ENCODE measurements around the gene PDE9A. TPM values are rescaled to one million over a fixed set of nuclear protein-coding genes. Genes with fewer than 3 reads are reported as not detected.

The PDE9A gene
- total RNA-seq, 3 donors from 2014 or later: 0.90 to 4.7 (median 2.5) TPM

DNA sequence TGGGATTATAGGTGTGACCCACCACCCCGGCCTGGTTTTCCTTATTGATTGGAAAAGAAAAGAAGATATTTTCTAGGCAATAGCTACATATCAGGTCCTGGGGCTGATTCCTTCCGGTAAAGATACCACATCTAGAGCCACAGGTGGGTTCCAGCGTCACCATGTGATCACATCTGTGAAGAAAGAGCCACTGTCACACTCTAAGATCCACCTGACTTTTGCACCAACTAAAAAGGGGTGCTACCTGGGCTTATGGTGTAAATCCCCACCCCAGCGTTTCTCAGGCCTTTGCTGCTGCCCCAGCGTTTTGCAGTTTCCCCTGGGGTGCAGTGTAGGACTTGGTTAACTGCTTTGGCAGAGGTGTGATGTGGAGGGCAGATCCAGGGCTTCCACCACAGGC is 22.3 kb upstream of the PDE9A start:
- no peak for ATAC-seq

DNA sequence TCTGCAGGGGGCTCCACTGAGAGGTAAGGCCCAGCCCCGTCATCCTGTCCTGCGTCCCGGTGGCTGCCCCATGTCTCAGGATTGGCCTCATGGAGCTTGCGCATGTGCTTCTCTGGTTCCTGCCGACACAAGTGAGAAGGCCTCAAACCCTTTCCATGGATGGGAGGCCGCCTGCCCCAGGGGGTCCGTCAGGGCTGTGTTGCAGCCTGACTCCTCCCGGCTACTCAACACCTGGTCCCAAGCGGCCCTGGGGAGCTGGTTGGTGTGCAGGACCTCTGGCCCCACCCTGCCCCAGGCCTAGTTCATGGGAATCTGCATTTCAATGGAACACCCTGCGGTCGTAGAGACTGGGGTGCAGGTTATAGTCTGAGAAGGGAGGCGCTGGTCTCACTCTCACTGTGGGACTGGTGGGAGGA is 21.1 kb upstream of the PDE9A start:
- Mint-ChIP-seq H3K27me3 (ENCODE audit: low read depth) (no peaks in the 10 kb centered on the region), H3K4me3 (no peak overlapping the region), H3K36me3 (ENCODE audit: insufficient read depth) (no peaks in the 10 kb centered on the region), H3K9me3 (no peaks in the 10 kb centered on the region), H3K4me1 (ENCODE audit: low read depth) (peaks cover 2% of the 10 kb centered on the region)
- ATAC-seq (no peak), DNase-seq (no peak)

More for the DNA sequence above, 22.3 kb upstream of the PDE9A start:
- H3K27me3 Mint-ChIP-seq (ENCODE audit: low read depth): peaks cover 8% of the 10 kb centered on the region
- no peak overlapping the region for H3K4me3 Mint-ChIP-seq
- DNase-seq: no peak
- H3K36me3 Mint-ChIP-seq (ENCODE audit: insufficient read depth): no peaks in the 10 kb centered on the region
- H3K4me1 Mint-ChIP-seq (ENCODE audit: low read depth): peaks cover 2% of the 10 kb centered on the region
- no peaks in the 10 kb centered on the region for H3K9me3 Mint-ChIP-seq

DNA sequence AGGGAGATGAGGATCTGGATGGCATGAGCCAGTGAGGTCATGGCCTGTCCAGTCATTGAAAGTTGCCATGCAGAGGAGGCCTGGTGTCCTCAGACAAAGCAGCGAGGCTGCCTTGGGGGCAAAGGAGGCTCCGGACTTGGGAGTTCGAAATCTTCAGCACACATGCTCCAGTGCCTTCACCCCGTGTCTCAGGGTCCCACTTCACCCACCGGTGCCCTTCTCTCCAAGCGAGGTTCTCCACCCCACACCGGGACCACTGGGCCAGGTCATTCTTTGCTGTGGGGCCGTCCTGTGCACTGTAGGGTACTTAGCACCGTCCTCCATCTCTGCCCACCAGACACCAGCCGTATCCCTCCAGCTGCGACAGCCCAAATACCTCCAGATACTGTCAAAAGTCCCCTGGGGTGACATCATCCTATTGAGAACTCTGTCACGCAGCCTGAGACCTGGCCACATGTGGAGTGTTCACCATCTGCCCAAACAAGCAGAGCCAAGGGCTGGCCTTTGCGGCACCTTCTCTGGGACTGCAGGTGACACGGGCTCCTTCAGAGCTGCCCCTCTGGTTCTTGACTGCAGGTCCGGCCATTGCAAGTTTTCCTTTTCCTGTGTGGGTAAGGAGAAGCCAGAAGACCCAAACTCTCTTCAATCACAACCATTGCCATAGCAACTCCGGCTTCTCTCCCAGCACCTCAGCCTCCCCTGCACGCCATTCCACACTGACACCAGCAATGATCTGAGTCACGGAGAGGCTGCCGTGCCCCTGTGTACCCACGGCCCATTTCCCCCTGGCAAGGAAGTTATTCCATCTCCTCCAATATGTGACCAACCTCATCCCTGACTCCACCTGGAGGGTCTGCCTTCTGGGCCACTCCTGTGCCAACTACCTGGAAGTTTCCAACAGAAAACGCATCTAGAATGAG is 20.4 kb upstream of the PDE9A start:
- H3K4me1 Mint-ChIP-seq (ENCODE audit: low read depth): peaks cover 2% of the 10 kb centered on the region
- H3K4me3 Mint-ChIP-seq: no peak overlapping the region
- no peaks in the 10 kb centered on the region for H3K36me3 Mint-ChIP-seq (ENCODE audit: insufficient read depth)
- ATAC-seq: no peak
- DNase-seq: no peak
- no peaks in the 10 kb centered on the region for H3K27me3 Mint-ChIP-seq (ENCODE audit: low read depth)
- no peaks in the 10 kb centered on the region for H3K9me3 Mint-ChIP-seq

DNA sequence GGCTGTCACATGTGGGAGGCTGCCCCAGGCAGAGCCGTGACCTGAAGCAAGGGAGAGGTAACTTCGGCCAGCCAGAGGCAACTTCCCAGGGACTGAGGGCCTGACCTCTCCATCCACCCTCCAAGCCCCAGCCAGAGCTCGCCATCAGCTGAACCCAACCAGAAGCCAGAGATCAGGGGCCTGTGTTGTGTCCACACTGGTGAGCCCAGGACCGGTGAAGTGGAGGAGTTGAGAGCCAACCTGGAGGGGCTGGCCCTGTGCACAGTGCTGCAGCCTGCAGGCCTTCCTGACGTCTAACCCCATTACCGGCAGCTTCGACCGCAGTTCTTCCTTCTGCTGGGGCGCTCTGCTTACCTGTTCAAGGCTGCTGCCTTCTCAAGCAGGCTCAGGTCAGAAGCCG is 19.6 kb upstream of the PDE9A start:
- peaks cover 2% of the 10 kb centered on the region for H3K4me1 Mint-ChIP-seq (ENCODE audit: low read depth)
- H3K4me3 Mint-ChIP-seq: no peak overlapping the region
- no peaks in the 10 kb centered on the region for H3K9me3 Mint-ChIP-seq
- H3K36me3 Mint-ChIP-seq (ENCODE audit: insufficient read depth): no peaks in the 10 kb centered on the region
- DNase-seq (no peak), ATAC-seq (no peak)
- H3K27me3 Mint-ChIP-seq (ENCODE audit: low read depth): no peaks in the 10 kb centered on the region

DNA sequence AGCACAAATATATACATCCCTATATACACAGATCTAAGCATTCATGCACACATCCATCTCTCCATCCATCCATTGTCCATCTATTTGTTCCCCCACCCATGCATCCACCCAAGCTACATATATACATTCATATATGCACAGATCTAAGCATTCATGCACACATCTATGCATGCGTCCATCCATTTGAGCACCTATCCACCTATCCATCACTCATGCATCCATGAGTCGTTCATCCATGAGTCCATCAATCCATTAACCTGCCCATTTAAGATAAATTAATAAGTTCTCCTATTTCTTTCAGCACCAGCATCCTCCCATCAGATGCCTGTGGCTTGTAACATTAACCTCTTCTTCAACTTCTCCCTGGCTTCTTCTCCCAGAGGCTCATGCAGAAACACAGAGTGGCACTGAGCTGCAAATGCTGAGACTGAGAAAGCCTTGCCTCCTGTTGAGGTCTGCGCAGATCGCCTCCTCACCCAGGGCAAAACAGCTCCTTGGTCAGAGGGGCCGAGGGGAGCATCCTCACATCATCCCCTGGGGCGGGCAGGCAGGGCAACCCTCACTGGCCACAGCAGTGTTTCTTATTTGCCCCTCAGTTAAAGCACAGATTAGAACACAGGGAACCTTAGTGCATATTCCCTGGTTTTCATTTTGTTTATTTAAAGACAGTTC is 17.4 kb upstream of the PDE9A start:
- ATAC-seq (no peak), DNase-seq (no peak)
- H3K27me3 Mint-ChIP-seq (ENCODE audit: low read depth): peaks cover 1% of the 10 kb centered on the region
- no peaks in the 10 kb centered on the region for H3K36me3 Mint-ChIP-seq (ENCODE audit: insufficient read depth)
- no peak overlapping the region for H3K4me3 Mint-ChIP-seq
- H3K4me1 Mint-ChIP-seq (ENCODE audit: low read depth): no peaks in the 10 kb centered on the region
- no peaks in the 10 kb centered on the region for H3K9me3 Mint-ChIP-seq

DNA sequence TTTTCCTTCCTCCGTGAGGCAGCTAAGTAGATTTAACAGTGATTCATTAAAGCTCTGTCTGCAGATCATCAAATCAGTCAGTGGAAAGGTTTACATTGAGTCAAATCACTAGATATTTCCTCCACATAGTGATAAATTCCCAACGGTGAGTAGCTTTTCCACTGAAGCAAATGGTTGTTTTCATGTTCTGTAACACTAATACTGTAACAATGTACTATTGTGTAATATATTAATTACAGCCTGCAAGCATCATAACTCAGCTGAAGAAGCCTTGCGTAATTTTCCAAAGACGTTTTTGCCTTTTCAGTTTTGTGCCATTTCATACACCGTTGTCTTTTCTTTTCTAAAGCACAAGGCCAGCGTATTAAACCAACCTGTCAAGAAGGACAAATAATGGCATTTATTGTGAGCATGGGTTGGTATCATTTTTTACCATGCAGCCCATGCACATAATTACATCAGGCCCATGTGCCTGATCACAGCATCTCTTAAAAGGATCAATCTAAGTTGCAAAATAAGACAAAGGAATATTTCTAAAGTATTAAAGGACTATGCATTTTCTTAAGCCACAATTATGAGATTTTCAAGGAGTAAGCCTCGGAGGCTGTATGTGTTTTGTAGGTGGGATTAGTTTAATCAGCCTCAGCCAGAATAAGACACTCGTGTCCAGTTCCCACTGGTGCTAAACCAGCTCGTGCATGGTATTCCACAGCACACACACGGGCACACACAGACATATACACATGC is 16.7 kb upstream of the PDE9A start:
- DNase-seq: no peak
- H3K27me3 Mint-ChIP-seq (ENCODE audit: low read depth): peaks cover 4% of the 10 kb centered on the region
- no peak for ATAC-seq
- no peaks in the 10 kb centered on the region for H3K4me1 Mint-ChIP-seq (ENCODE audit: low read depth)
- no peak overlapping the region for H3K4me3 Mint-ChIP-seq
- no peaks in the 10 kb centered on the region for H3K9me3 Mint-ChIP-seq
- no peaks in the 10 kb centered on the region for H3K36me3 Mint-ChIP-seq (ENCODE audit: insufficient read depth)

DNA sequence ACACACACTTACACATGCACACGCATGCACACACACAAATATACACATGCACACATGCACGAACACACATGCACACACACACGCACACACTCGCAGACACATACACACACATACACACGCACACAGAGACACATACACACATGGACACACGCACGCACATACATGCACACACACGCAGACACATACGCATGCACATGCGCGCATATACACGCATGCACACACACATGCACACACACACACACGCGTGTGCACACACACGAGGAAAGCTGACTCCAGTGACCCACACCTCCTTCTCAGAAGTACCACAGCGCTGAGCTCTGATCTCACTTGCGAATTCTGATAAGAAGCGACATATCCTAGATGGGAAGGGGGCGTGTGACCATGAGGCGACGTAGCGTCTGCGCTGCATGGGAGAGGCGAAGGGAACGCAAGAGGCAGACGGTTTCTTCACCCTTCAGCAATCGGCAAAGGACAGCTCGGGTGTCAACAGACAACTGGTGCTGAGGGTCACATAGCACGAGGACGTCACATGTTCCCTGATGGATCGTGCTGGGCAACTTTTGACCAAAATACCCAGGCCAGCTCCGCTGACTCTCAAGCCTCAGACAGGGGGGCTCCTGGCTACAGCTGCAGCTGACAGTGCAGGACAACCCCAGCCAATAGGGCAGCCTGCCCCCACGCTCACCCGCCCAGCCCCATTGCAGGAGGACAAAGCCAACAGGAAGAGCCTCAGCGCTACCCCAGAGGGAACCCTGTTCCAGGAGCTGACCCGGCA is 16.0 kb upstream of the PDE9A start:
- Mint-ChIP-seq H3K9me3 (no peaks in the 10 kb centered on the region), H3K4me1 (ENCODE audit: low read depth) (no peaks in the 10 kb centered on the region), H3K27me3 (ENCODE audit: low read depth) (peaks cover 7% of the 10 kb centered on the region), H3K4me3 (no peak overlapping the region), H3K36me3 (ENCODE audit: insufficient read depth) (no peaks in the 10 kb centered on the region)
- DNase-seq (no peak), ATAC-seq (no peak)

DNA sequence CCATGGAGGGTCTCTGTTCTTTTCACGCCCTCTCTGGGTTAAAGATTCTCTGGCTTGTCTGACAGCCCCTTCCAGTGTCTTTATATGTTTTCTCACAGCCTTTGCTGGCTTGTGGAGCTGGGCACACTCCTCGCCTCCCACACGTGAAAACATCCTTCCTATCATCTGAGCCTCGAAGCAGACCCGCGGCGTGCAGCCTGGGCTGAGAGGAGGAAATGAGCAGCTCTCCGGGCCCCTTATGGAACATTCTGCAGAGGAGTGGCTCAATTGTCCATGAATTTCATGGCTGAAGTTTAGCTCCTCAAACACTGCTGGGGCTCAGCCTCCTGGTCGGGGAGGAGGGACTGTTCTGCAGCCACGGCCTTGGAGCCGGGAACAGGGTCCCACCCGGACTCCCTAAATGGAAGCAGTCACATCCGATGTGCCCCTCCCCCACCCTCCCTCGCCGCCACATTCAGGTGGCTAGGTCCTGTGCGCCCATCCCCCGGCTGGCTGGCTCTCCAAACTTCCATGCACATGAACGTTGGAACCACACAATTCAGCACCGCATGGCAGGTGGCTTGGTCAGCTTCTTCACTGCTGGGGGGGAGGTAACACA is 15.1 kb upstream of the PDE9A start:
- DNase-seq: no peak

DNA sequence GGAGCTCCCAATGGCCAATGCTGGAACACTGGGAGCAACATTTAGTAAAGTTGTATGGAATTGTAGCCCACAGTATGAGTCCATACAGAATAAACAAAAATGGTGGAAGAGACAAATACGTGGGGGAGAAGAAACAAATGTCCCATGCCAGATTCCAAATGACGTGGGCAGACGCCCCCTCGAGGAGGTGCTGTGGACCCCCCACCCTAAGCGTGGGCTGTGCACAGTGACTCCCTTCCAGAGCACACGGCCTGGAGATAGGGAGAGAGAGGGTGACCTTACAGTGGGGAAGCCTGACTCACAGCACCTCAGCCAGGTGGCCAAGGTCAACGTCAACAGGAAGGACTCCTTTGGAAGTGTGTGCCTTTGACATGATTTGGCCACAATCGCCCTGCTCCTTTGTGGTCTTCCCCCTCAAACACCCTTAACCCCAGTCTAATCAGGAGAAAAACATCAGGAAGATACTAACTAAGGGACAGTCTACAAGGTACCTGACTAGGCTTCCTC is 13.7 kb upstream of the PDE9A start:
- Mint-ChIP-seq H3K4me1 (ENCODE audit: low read depth) (no peaks in the 10 kb centered on the region), H3K9me3 (no peaks in the 10 kb centered on the region), H3K4me3 (no peak overlapping the region), H3K27me3 (ENCODE audit: low read depth) (peaks cover 7% of the 10 kb centered on the region), H3K36me3 (ENCODE audit: insufficient read depth) (no peaks in the 10 kb centered on the region)
- ATAC-seq (no peak), DNase-seq (no peak)

More for the DNA sequence above, 15.1 kb upstream of the PDE9A start:
- Mint-ChIP-seq H3K9me3 (no peaks in the 10 kb centered on the region), H3K4me1 (ENCODE audit: low read depth) (no peaks in the 10 kb centered on the region), H3K4me3 (no peak overlapping the region), H3K27me3 (ENCODE audit: low read depth) (peaks cover 7% of the 10 kb centered on the region), H3K36me3 (ENCODE audit: insufficient read depth) (no peaks in the 10 kb centered on the region)
- no peak for ATAC-seq

DNA sequence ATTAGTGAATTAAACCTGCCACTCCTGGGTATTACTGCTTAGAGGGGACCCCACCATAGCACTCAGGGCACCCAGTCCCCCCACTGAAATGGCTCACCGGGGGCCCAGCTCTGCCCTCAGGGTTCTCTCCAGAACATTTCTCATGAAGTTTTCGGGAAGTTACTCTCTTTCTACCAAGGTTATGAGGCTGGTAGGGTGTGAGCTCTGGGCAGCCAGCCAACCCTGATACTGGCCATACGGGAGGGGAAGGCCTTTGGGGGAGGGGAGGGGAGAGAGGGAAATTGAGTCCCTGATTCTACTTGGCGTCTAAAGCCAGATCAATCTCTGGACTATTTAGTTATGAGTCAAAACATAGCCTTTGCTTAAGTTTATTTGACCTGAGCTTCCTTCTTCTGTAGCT is 12.9 kb upstream of the PDE9A start:
- no peak for ATAC-seq
- no peak for DNase-seq
- Mint-ChIP-seq H3K9me3 (no peaks in the 10 kb centered on the region), H3K4me1 (ENCODE audit: low read depth) (no peaks in the 10 kb centered on the region), H3K36me3 (ENCODE audit: insufficient read depth) (no peaks in the 10 kb centered on the region), H3K27me3 (ENCODE audit: low read depth) (peaks cover 7% of the 10 kb centered on the region), H3K4me3 (no peak overlapping the region)

DNA sequence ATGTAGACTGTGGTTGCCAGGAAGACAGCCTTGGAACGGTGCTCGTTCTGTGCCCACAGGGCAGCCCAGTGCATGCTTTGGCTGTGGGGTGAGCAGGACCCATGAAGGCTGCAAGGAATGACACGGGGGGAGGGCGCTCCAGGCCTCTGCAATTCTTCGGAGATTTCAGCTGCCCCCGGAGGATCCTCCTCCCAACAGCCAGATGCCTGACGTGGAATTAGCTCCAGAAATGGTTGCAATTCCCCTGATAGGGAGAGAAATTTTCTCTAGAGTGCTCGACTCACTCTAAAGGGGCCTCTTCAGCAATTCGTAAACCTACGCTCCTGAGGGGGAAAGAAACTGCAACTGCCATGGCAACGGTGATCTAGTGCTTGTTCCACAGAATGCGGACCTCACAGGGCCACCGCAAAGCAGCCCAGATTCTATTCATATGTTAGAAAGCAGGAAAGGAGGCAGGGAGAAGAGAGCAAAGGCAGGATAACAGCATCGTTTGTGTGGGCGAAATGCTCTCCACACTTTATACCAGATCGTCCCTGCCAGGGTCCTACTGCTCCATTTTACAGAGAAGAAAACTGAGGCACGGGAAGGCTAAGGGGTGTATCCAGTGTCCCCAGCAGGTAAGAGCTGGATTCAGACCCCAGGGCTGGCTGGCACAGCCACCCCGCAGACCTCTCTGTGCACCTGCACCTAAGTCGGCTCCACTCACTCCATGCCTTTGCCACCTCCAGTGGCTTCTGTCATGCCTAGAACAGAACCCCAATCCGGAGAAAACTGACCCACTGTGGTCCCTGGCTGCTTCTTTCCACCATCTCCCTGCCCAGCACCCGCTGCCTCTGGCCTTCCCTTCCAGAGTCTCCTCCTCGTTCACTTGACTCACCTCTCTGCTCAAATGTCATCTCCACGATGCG is 11.9 kb upstream of the PDE9A start:
- Mint-ChIP-seq H3K36me3 (ENCODE audit: insufficient read depth) (no peaks in the 10 kb centered on the region), H3K9me3 (no peaks in the 10 kb centered on the region), H3K27me3 (ENCODE audit: low read depth) (peaks cover 7% of the 10 kb centered on the region), H3K4me1 (ENCODE audit: low read depth) (no peaks in the 10 kb centered on the region), H3K4me3 (no peak overlapping the region)
- no peak for DNase-seq
- ATAC-seq: no peak

DNA sequence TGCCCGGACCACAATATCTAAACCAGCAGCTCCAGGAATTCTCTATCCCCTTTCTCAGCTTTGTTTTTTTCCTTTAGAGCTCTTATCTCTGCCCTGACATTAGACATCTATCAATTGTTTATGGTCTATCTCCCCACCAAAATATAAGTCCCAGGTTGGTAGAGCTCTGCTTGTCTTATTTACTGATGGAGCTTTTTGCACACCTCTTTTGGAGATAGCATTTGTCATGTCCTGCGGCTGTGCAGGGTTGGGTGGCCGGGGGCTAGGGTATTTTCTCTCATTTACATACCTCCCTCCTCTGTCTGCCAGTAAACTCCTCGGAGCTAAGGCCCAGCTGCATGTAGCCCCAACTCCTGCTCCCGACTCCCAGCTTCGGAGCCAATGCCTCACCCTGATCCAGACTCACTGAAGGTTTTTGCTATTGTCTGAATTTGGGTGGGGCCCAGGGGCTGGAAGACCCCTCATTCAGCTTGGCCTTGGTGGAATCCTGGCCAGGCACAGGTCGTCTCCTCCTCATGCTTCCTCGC is 11.1 kb upstream of the PDE9A start:
- DNase-seq (no peak), ATAC-seq (no peak)
- H3K9me3 Mint-ChIP-seq: no peaks in the 10 kb centered on the region
- H3K4me1 Mint-ChIP-seq (ENCODE audit: low read depth): no peaks in the 10 kb centered on the region
- peaks cover 7% of the 10 kb centered on the region for H3K27me3 Mint-ChIP-seq (ENCODE audit: low read depth)
- no peak overlapping the region for H3K4me3 Mint-ChIP-seq
- no peaks in the 10 kb centered on the region for H3K36me3 Mint-ChIP-seq (ENCODE audit: insufficient read depth)

Measured in activated T-cell treated with anti-CD3 and anti-CD28 coated beads, Interleukin-2, amount 50 U/mL, for 4 hours (primary cell).